ENCODE data around the gene EYA2.

EYA2 gene

DNA sequence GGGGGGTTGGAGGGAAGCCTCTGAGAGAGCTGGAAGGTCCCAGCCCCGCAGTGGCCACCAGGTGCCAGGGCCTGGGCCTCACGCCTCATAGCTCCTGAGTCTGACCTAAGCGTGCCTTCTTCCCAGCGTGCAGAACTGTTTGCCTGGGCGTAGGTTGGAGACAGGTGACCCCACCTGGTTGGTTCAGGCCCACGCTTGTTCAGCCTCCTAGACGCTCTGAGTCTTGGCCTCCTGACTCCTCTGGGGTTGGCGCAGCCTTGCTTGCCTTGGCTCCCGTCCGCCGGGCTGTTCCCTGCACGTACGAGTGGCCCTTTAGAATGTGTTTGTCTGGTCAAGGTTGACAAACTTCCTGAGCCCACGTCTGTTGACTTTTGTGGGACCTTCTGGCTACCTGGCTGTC lies 70.8 kb downstream of the EYA2 start:
- H3K4me3 ChIP-seq (ENCODE audit: low read depth, low read length): no peak overlapping the region
- no peak for DNase-seq (ENCODE audit: low read depth)
- TF ChIP-seq, protein P1, sequence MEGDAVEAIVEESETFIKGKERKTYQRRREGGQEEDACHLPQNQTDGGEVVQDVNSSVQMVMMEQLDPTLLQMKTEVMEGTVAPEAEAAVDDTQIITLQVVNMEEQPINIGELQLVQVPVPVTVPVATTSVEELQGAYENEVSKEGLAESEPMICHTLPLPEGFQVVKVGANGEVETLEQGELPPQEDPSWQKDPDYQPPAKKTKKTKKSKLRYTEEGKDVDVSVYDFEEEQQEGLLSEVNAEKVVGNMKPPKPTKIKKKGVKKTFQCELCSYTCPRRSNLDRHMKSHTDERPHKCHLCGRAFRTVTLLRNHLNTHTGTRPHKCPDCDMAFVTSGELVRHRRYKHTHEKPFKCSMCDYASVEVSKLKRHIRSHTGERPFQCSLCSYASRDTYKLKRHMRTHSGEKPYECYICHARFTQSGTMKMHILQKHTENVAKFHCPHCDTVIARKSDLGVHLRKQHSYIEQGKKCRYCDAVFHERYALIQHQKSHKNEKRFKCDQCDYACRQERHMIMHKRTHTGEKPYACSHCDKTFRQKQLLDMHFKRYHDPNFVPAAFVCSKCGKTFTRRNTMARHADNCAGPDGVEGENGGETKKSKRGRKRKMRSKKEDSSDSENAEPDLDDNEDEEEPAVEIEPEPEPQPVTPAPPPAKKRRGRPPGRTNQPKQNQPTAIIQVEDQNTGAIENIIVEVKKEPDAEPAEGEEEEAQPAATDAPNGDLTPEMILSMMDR (IDR thresholded peaks at IDR 0.05; ENCODE audit: control insufficient read depth, extremely low read depth, insufficient read depth): no peak

DNA sequence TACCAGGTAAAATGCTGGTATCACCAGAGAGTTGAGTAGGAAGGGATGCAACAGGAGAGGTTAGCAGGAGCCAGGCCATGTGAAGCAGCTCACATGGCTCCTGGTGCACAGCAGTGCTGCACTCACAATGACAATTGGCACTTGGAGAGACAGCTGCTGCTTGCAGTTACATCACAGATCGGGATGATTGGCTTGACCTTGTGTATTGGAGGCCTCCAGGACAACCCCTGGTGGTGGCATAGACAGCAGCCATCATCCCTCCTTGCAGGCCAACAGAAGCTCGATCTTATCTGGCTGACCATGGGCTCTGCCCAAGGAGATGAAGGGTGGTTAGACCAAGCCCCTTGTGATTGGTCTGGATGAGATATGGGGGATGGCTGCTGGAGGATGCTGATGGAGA lies 73.0 kb downstream of the EYA2 start:
- no peak overlapping the region for H3K4me3 ChIP-seq (ENCODE audit: low read depth, low read length)
- no peak for DNase-seq (ENCODE audit: low read depth)
- TF ChIP-seq, protein P1 (IDR thresholded peaks at IDR 0.05; ENCODE audit: control insufficient read depth, extremely low read depth, insufficient read depth): no peak

DNA sequence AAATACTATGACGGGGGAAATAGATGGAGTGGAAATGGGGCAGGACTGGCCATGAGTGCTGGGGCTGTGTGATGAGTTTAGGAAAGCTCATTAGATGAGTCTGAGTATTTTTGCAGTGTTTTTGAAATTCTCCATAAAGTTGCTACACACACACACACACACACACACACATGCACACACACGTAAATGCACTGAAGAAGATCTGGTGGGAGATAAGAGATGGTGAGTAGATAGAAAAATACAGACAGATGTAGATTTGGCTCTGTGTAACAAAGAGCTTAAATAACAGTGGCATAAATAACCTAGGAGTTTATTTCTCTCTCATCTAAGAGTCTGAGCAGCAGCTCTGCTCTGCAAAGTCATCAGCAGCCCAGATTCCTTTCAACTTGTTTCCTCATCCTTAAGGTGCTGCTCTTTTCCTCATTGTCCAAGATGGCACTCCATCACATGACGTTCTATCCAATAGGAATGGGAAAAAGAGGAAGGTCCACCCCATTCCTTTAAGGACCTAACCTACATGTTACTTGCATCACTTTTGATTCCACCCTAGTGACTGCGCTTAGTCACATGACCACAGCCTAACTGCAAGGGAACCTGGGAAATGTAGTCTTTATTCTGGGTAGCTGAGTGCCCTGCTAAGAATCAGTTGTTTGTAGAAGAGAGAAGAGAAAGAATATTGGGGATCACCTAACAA lies 76.4 kb downstream of the EYA2 start:
- DNase-seq (ENCODE audit: low read depth): peak; percentile 69
- TF ChIP-seq, protein P1 (IDR thresholded peaks at IDR 0.05; ENCODE audit: control insufficient read depth, extremely low read depth, insufficient read depth): no peak
- H3K4me3 ChIP-seq (ENCODE audit: low read depth, low read length): no peak overlapping the region

DNA sequence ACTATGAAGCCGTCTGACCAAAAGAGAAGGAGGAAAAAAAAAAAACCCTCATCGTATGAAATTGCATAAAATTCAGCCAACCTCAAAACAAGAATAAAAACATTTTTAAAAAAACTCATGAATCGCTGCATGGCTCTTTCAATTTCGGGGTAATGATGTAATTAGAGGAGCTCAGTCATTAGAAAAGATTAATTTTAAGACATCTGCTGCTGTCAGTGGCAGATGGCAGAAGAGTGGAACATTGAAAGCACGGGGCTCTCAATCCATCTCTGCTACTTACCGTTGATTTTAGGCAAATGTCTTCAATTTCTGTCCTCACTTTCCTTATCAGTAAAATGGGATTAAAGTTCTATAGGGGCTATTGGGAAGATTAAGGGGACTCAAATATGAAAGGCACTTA lies 79.1 kb downstream of the EYA2 start:
- no peak overlapping the region for H3K4me3 ChIP-seq (ENCODE audit: low read depth, low read length)
- TF ChIP-seq, protein P1 (IDR thresholded peaks at IDR 0.05; ENCODE audit: control insufficient read depth, extremely low read depth, insufficient read depth): no peak
- DNase-seq (ENCODE audit: low read depth): no peak

DNA sequence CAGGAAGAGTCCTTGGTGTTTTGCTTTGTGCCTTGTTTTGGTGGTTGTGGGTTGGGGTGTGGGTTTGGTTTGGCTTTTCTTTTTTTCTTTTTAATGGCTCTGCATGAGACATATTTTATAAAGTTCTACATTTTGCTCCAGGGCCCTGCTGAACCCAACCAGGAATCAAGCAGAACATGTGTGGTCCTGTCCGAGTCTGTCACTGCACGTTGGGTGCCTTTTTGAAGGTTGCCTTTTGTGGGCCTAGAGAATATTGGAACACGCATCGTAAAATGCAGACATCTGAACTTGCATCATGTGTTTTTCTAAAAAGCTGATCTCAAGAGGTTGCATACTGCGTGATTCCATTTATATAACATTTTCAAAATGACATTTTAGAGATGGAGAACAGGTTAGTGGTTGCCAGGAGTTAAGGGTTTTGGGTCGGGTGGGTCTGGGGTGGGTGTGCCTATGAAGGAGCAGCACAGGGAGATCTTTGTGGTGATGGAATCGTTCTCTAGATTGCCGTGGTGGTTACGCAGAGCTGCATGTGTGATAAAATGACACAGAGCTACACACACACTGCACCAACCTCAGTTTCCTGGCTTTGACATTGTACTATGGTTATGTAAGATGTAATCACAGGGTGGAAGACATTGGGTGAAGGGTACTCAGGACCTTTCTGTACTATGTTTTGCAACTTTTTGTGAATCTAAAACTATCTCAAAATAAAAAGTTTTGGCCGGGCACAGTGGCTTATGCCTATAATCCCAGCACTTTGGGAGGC lies 80.2 kb downstream of the EYA2 start:
- no peak for DNase-seq (ENCODE audit: low read depth)
- TF ChIP-seq, protein P1 (IDR thresholded peaks at IDR 0.05; ENCODE audit: control insufficient read depth, extremely low read depth, insufficient read depth): no peak

DNA sequence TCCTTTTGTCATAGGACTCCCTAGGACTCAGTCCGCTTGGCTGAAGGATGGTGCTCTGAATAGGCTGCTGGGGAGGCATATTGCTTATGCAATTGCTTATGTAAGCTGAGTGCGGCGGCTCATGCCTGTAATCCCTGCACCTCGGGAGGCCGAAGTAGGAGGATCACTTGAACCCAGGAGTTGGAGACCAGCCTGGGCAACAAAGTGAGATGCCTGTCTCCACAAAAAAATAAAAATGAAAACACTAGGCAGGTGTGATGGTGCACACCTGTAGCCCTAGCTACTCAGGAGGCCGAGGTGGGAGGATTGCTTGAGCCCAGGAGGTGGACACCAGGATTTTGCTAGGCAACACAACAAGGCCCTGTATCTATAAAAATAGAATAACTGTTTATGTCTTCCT lies 81.3 kb downstream of the EYA2 start:
- TF ChIP-seq, protein P1 (IDR thresholded peaks at IDR 0.05; ENCODE audit: control insufficient read depth, extremely low read depth, insufficient read depth): no peak
- H3K4me3 ChIP-seq (ENCODE audit: low read depth, low read length): no peak overlapping the region
- DNase-seq (ENCODE audit: low read depth): no peak

More for the DNA sequence above, 80.2 kb downstream of the EYA2 start:
- no peak overlapping the region for H3K4me3 ChIP-seq (ENCODE audit: low read depth, low read length)

Measured in LNCaP clone FGC (cell line).